CD4-positive, alpha-beta T cell treated with Interleukin-6 at 100 ng/mL for 8 hours (primary cell): Measurements from ENCODE around the gene FCER1A.
"Not testable (repeated sequence)": the region's sequence is repeated elsewhere in the genome, so short reads cannot be mapped to it uniquely, and the experiment has no call there.

Source experiments
- DNase-seq: peaks from one replicate; pipeline ENCODE4 v3.0.0-alpha.2; 2020; ENCODE audit warnings: mixed read lengths, low spot score

The FCER1A gene

DNA sequence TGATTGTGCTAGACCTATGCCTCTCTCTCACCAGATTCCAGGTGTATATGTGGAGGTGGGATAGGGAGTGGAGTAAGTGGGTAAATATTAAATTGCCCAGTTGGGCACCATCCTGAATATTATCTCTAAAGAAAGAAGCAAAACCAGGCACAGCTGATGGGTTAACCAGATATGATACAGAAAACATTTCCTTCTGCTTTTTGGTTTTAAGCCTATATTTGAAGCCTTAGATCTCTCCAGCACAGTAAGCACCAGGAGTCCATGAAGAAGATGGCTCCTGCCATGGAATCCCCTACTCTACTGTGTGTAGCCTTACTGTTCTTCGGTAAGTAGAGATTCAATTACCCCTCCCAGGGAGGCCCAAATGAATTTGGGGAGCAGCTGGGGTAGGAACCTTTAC is at the start of gene FCER1A:
FCER1A (plus strand) TSS at position 242 of the 400 bp plus-strand sequence; CDS start at position 271, 29 bp downstream.
- DNase-seq = no peak

DNA sequence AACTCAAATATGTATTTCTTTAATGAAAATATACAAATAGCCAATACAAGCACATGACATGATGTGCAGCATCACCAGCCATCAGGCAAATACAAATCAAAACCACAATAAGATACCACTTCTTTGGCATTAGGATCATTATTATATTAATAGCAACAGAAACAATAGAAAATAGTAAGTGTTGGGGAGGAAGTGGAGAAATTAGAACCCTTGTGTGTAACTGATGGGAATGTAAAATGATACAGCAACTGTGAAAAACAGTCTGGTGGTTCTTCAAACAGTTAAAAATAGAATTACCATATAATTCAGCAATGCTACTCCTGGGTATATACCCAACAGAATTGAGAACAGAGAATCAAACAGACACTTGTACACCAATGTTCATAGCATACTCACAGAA is 40.8 kb upstream of the FCER1A start:
- no peak for DNase-seq

DNA sequence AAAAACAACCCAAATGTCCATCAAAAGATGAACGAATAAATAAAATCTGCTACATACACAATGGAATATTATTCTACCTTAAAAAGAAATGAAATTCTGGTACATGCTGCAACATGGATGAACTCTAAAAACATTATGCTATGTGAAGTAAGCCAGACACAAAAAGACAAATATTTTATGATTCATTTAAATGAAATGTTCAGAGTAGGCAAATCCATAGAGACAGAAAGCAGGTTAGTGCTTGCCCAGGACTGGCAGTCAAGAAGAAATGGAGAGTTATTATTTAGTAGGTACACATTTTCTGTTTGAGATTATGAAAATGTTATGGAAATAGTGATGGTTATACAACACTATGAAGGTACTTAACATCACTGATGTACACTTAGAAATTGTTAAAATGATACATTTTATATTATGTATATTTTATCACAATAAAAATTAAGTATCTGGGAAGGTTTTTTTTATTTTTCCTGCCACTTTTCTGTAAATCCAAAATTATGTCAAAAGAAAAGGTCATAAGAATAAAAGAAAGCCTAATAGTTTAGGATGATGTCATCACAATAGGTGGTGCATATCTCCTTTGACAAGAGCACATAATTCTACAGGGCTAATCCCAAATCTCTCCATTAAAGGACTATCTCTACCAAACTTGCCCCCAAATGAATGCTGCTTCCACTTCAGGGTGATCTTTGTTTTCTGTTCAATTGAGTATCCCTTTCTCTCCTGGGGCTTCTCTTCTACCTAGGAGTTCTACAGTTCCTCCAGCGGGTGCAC is 40.2 kb upstream of the FCER1A start:
- DNase-seq = no peak

DNA sequence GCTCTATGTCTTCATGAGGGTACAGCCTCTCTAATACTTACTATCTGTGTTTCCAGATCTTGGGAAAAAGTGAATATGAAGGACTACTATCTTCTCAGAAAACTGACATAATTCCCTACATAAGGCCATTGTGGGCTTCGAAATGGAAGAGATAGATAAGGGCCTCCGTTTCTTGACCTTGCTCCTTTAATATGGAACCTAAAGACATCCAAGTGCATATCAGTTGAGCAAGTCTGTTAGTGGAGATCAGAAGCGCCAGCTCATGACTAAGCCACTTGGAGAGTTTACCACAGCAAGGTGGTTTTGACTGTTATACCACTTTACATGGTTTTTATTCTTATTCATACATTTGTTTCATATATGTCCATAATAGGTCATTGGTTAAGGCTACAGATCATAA is 35.3 kb upstream of the FCER1A start:
- no peak for DNase-seq

DNA sequence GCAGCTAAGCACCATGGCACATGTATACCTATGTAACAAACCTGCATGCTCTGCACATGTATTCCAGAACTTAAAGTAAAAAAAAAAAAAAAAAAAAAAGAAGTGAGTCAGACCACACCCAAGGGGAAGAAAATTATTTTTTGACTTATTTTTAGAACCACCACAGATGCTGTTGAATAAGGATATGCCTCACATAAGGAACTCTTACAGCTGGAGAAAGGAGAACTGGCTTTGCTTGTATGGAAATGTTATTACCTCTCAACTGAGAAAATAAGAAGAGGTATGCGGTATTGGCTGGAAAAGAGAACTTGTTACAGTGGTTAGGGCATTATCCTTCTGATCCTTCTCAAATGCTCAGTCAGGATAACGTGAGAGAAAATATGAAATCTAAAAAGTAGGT is 27.5 kb upstream of the FCER1A start:
- DNase-seq = no peak

DNA sequence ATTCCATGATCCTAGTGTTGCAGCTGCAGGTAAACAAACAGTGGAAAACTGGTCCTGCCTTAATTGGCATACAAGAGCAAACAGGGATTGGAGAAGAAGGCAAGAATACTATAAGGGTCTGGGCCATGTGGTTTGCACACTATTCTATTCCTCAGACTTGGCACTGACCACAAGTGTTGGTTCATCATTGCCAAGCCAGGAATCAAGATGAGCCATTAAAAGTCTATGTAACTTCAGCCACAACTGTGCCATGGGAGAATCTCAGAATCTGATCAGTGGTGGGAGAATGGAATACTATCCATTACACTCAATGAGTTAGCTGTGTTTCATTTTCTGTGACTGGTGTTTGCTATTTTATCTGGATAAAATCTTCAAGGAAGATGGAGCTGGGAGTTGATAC is 26.2 kb upstream of the FCER1A start:
- DNase-seq = no peak

DNA sequence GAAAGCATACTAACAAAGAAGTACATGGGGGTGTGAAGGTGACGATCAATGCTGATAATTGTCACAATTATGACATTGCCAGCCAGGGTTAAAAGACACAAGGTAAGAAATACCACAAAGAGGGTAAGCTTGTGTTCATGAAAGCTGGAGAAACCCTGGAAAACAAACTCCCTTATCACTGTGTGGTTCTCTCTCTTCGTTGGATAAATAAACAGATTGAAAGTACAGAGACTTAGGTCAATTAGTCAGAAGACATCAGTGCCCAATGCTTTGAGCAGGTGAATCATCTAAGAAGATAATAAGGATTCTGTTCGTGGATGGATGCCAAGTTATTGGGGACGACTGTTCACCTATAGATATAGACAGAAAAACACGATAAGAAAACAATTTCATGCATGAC is 22.4 kb upstream of the FCER1A start:
- DNase-seq = no peak

DNA sequence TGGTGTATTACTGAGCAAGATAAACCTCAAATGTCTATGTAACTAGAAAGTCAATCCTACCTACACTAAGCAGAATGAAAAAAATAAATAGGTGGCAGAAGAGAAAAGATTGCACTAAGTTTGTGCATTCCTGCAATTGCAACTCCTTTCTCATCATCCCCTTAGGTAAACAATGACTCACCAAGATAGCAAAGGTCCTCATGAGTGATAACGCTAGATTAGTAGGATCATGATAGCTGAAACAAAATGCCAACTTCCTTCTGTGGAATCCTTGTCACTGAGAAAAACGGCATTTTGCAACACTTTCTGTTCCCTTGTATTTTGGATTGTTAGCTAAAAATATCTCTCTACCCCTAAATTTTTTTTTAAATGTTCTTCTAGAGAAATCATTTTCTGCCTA is 20.0 kb upstream of the FCER1A start:
- DNase-seq = no peak

DNA sequence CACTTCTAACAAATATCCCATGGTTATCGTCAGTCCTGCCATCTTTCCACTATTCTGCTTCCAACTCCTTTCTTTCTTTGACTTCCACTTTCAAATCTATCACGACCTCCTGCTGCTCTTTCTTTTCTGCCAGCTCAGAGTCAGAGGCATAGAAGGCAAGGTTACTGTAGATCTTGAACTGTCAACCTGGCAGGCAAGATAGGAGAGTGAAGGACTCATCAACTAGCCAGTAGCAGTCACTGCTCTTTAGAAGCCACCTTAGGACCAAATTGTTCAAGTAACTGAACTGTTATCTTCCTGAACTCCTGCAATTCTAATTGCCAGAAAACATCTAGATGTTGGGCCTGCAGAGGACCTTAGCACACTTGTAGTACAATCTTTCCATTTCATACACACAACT is 13.1 kb upstream of the FCER1A start:
- no peak for DNase-seq

DNA sequence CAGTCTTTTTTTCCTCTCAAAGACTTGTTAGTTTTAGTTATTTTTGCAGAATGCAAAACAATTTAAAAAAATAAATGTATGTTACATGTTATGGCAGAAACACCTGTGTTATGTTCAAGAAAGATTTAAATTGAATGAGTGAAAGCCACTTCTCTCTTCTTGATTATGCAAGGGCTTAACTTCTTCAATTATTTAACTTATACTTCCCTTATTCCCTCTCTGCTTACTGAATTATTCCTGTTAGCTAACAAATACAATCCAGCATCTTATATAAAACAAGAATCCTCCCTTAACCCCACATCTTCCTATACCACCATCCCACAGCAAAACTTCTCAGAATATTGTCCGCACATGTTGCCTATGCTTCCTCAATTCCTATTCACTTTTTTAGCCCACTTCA is 10.7 kb upstream of the FCER1A start:
- no peak for DNase-seq

DNA sequence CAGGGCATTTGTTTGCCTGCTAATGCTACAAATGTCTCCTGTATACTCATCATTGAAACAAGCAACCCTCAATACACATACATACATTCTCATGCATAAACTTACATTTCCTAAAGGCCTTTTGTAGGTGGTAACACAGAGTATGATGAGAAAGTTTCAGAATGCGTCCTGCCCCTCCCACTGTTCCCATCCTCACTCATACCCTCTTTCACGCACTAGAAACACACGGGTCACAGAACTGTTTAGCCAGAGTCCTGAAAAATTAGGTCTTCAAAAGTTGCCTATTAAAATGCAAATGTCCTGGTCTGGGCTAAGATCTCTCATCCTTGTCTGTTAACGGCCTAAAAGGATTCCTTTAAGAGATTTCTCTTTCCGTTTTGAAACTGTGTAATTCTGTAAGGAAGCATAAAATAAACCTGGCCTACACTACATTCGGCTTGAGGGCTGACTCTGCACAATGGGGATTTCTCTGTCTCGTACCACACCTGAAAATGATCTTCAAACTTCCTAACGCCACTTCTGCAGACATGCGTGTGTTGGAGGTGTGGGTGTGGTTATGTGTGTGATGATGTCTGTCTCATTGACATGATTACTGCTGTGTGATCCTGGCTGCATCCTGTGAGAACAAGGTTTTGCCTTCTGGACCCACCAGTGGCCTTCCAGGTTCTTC is 5.3 kb upstream of the FCER1A start:
- DNase-seq = no peak

DNA sequence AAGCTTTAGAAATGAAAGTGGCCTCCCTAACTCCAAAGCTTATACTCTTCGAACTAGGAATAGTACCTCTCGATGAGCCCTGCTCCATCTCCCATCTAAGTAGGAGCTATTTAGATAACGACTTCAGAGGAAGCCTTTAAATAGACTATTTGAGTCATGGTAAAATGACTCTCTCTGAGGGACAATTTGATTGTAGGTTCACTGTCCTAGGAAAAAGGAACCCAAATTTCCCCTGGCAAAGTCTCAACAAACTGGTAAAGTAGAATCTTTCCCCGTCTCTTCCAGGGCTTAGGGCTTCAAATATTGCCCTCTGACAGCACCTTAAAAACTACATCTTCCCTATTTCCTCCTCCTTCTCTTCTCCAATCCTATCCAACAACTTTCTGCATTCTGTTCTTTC is 2.0 kb upstream of the FCER1A start:
- DNase-seq = no peak

DNA sequence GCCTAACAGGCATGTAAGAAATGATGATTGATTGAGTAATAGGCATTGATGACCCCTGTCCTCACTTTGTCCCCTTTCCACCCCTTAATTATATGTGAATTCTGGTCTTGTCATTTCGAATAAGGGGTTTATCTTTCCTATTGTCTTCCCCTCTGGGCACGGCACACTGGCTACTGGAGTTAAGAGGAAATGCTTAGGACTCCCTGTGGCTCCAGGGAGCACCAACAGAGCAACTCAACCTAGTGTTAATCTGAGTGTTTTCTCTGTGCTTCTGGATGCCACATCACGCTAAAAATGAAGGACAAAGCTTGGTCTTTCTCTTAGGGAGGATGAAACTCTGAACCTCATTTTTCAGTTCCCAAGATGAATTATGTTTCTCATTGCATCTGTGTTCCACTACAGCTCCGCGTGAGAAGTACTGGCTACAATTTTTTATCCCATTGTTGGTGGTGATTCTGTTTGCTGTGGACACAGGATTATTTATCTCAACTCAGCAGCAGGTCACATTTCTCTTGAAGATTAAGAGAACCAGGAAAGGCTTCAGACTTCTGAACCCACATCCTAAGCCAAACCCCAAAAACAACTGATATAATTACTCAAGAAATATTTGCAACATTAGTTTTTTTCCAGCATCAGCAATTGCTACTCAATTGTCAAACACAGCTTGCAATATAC is 5.3 kb downstream of the FCER1A start:
- no peak for DNase-seq

DNA sequence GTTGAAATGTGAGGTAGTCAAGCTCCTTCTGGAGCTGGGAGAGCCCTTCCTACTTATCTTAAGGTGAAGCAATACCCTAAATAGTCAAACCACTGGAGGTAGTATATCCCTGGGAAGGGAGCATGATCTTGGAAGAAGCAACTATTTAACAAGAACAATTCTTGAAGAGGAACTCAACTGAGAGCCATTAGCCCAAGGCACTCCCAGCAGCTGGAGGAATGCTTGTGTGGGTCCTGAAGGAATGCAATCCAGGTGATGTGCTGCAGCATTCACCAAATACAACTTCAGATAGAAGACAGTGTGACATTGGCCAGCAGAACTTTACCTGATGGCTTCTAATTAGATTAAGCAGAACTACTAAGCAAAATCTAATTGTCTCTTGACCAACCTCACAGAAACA is 9.5 kb downstream of the FCER1A start:
- DNase-seq = no peak

DNA sequence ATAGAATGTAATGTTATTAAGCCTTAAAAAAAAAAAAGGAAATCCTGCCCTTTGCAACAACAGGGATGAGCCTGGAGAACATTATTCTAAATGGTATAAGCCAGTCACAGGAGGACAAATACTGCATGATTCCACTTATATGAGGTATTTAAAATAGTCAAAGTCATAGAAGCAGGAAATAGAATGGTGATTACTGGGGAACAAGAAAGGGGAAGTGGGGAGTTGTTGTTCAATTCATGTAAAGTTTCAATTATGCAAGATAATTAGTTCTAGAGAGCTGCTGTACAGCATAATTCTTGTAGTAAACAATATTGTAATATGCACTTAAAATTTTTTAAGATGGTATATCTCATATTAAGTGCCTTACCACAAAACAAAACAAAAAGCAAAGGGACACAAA is 13.2 kb downstream of the FCER1A start:
- no peak for DNase-seq

DNA sequence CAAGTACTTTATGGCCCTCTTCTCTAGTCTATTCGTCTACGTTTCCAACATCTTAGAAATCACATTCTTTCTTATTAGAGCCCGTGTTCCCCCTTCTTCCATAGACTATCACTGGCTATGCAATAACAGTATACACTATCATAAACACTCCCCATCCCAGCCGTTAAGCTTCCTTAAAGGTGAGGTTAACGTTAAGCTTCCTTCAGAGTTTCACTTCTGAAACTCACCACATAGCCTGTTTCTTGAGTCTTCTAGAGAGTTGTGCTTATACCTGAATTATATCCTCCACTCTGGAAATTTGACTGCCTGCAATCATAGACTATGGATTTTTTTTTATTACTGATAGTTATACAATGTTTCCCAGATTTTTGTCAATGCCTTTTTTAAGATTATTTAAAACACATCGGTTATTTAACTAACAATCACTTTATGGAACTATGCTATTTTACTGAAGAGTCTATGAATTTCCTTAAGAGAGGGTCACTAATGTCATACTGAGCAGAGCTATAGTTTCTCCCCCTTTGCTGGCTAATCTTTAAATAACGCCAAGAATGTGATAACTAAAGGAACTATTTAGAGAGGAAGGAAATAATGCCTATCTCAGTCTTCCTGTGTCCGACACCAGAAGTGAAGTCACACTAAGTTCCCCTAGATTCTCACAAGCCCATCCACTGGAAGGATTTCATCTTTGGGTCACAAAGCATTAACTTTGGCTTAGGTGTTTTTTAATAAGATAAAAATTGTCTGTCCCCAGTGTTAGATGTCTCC is 16.8 kb downstream of the FCER1A start:
- DNase-seq = no peak

DNA sequence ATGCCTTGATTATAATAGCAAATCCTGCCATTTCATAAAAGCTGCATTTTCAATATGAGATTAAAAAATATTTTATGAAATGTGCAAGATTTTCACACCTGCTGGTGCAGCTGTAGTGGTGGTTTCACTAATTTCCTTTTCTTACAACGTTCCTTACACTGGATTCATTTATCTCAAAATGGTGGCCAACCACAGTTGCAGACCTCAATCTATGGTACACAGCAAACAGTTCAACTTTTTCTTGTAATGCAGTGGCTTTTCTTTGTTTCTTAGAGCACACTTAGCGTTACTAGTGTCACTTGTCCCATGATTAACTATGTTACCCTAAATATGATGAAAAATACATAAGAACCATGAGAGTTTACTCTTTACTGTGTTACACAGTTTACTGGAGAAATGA is 32.7 kb downstream of the FCER1A start:
- no peak for DNase-seq

DNA sequence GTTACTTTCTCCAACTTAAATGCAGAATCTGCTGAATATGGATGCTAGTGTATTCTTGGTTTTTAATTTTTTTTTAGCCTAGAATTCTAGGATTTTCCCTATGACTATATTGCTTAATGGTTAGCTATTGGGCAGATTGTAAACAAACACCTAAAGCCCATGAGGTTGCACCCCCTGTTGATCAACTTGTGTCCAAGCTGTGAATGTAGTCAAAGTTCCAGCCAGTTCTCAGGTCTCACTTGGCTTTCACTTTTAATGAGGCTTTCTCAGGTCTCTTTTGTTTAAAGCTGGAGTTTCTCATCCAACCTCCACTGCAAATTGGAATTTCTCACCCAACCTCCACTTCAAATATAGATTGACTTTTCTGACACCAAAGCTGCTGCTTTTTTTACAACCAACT is 35.9 kb downstream of the FCER1A start:
- DNase-seq = no peak

DNA sequence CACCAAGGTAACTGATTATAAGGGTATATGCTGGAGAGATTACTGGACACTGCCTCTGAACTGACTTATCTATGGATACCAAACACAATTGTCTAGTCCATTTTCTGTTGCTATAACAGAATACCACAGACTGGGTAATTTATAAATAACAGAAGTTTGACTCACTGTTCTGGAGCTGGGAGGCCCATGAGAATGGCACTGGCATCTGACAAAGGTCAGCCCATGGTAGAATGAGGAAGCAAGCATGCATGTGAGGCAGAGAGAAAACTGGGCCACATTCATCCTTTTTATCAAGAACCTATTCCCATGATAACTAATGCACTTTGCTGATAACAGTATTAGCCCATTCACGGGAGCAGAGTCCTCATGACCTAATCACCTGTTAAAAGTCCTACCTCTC is 37.4 kb downstream of the FCER1A start:
- no peak for DNase-seq

DNA sequence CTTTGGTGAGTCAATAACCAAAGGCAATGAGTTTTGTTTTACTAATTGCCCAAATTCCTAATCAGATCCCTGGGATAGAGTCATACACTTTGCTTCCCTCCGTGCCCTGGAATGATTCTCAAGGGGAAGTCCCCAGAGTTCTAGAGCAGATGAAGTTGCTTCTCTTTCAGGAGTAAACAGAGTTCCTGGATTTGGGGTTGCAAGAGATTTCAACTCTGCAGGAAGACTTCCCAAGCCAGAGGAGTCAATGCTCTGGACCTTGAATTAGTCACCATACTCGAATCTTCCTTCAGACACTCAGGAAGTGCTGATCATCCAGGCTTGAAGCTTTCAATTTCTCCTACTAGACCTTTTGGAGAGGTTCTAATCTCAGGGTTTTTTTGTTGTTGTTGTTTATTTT is 39.6 kb downstream of the FCER1A start:
- no peak for DNase-seq

DNA sequence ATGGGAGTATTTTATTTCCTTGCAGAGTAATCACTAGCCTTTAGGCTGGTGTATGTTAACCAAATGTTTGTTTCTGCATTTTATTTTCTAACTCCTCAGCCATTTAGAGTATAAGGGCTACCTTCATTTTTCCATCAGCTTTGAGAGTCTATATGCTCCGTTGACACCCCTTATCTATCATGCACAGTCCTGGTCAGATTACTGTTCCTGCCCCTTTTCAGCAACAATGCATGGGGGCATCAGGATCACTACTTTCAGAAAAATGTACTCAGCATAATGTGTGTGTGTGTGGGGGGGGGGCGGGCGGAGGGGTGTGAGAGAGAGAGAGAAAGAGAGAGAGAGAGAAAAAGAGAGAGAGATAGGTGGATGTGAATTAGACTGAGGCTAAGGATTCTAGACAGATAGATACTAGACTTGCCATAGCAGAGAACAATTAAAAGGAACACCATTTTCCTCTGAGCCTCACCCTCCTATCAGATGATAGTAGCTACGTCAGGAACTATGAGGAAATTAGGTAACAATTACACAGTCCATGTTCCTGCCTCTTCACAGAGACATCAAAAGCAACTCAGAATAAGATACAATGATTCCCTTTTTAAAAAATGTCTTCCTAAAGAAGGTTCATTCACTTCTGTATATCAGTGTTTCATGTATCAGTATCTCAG is 40.8 kb downstream of the FCER1A start:
- DNase-seq = no peak

DNA sequence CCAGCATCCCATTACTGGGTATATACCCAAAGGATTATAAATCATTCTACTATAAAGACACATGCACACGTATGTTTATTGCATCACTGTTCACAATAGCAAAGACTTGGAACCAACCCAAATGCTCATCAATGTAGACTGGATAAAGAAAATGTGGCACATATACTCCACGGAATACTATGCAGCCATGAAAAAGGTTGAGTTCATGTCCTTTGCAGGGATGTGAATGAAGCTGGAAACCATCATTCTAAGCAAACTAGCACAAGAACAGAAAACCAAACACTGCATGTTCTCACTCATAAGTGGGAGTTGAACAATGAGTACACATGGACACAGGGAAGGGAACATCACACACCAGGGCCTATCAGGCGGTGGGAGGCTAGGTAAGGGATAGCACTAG is 47.2 kb downstream of the FCER1A start:
- not testable (repeated sequence) for DNase-seq
